ENCODE measurements around the gene C4B. TPM values are rescaled to one million over a fixed set of nuclear protein-coding genes. Genes with fewer than 3 reads are reported as not detected.

C4B gene
- total RNA-seq, 2 experiments from 2014 or later: 3.0 to 4.0 TPM

DNA sequence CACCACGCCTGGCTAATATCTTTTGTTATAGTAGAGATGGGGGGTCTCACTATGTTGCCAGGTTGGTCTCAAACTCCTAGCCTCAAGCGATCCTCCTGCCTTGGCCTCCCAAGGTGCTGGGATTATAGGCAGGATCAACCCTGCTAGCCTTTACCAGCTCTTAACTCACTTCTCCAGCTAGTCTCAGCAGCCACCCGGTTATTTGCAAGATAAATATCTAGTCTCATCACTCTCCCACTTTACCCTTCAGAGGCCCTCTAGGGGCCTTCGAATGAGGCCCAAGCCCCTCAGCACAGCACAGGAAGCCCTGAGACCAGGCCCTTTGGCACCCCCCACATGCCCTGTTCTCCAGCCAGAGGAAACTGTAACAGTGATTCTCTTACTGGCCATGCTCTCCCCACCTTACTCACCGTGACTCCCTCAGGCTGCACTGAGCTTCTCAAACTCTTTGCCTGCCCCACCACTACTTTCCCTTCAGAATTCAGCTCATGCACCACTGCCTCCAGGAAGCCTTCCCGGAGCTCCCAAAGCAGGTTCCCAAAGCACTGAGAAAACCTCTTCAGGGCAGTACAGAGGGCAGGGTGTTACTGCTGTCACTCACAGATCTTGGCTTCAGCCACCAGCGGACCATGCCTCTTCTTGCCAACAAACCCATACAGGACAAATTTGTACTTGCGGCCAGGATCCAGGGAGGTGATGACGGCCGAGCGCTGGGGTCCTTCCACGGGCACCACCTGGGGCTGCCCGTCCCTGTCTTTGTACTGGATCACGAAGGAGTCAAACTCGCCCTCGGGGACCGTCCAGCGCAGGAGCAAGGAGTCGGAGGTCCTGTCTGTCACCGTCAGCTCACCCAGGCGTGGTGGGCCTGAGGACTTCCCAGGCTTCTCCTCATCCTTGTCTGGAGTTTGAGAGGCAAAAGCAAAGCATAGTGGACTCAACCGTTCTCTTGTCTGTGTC, 69.5 kb downstream of the C4B start:
- peaks cover 17 to 18% of the 10 kb centered on the region in 2 experiments for H3K27me3 ChIP-seq (ENCODE audit: control insufficient read depth in 1 of 2, insufficient read depth in 2 of 2, low read length in 2 of 2)
- ChIA-PET CTCF (no interaction called here), POLR2A (no interaction called here)
- peaks cover 12% of the 10 kb centered on the region for H3K4me1 ChIP-seq (ENCODE audit: insufficient read depth, low read length)
- H3K9me3 Mint-ChIP-seq: no peaks in the 10 kb centered on the region
- TF ChIP-seq, protein P1, sequence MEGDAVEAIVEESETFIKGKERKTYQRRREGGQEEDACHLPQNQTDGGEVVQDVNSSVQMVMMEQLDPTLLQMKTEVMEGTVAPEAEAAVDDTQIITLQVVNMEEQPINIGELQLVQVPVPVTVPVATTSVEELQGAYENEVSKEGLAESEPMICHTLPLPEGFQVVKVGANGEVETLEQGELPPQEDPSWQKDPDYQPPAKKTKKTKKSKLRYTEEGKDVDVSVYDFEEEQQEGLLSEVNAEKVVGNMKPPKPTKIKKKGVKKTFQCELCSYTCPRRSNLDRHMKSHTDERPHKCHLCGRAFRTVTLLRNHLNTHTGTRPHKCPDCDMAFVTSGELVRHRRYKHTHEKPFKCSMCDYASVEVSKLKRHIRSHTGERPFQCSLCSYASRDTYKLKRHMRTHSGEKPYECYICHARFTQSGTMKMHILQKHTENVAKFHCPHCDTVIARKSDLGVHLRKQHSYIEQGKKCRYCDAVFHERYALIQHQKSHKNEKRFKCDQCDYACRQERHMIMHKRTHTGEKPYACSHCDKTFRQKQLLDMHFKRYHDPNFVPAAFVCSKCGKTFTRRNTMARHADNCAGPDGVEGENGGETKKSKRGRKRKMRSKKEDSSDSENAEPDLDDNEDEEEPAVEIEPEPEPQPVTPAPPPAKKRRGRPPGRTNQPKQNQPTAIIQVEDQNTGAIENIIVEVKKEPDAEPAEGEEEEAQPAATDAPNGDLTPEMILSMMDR (IDR thresholded peaks at IDR 0.05): no peak
- no peaks in the 10 kb centered on the region for H3K36me3 Mint-ChIP-seq (ENCODE audit: low read depth)
- H3K4me1 Mint-ChIP-seq (ENCODE audit: low read depth): peaks cover 6% of the 10 kb centered on the region
- intact Hi-C loops (cut with DNase I, micrococcal nuclease): no loop called here
- no peak overlapping the region for H3K27ac Mint-ChIP-seq
- no peaks in the 10 kb centered on the region for H3K36me3 ChIP-seq (ENCODE audit: insufficient read depth, low read length)
- no peaks in the 10 kb centered on the region for H3K9me3 ChIP-seq (ENCODE audit: control insufficient read depth in 1 of 2, insufficient read depth in 1 of 2, low read length in 2 of 2)
- no peak overlapping the region for H3K27ac ChIP-seq (ENCODE audit: low read depth in 1 of 2, low read length in 2 of 2)
- H3K27me3 Mint-ChIP-seq: peaks cover 30% of the 10 kb centered on the region
- no peak overlapping the region for H3K4me3 Mint-ChIP-seq
- DNase-seq: no peak
- H3K4me3 ChIP-seq (ENCODE audit: low read length): no peak overlapping the region
- no peak for ATAC-seq (ENCODE audit: poor library complexity)

DNA sequence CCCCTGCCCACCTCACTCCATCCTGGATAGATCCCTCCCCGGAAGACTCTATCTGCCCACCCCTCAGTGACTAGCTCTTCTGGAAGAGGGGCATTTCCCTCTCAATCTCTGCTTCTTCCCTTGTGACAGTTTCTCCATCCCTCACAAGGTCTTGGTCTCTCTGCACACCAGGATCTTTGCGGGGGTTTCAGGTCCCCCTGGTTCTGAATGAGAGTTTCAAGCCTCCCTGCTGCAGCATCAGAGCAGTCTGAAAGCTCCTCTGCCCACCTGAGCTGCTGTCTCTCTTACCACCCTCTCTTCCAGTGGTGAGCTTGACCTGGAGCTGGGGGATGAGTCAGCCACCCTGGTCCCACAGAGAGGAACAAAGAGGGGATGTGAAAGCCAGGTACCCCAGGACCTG, 70.2 kb downstream of the C4B start:
- TF ChIP-seq, protein P1 (IDR thresholded peaks at IDR 0.05): no peak
- Mint-ChIP-seq H3K4me1 (ENCODE audit: low read depth) (peaks cover 6% of the 10 kb centered on the region), H3K4me3 (no peak overlapping the region), H3K36me3 (ENCODE audit: low read depth) (no peaks in the 10 kb centered on the region), H3K27ac (no peak overlapping the region), H3K9me3 (no peaks in the 10 kb centered on the region), H3K27me3 (peaks cover 30% of the 10 kb centered on the region)
- CTCF ChIA-PET: no interaction called here
- peaks cover 12% of the 10 kb centered on the region for H3K4me1 ChIP-seq (ENCODE audit: insufficient read depth, low read length)
- DNase-seq (no peak), ATAC-seq (ENCODE audit: poor library complexity) (no peak)
- H3K9me3 ChIP-seq (ENCODE audit: control insufficient read depth in 1 of 2, insufficient read depth in 1 of 2, low read length in 2 of 2): no peaks in the 10 kb centered on the region
- POLR2A ChIA-PET: no interaction called here
- intact Hi-C loops (cut with DNase I, micrococcal nuclease): no loop called here
- H3K4me3 ChIP-seq (ENCODE audit: low read length): no peak overlapping the region
- peaks cover 17 to 18% of the 10 kb centered on the region in 2 experiments for H3K27me3 ChIP-seq (ENCODE audit: control insufficient read depth in 1 of 2, insufficient read depth in 2 of 2, low read length in 2 of 2)
- H3K36me3 ChIP-seq (ENCODE audit: insufficient read depth, low read length): no peaks in the 10 kb centered on the region
- no peak overlapping the region for H3K27ac ChIP-seq (ENCODE audit: low read depth in 1 of 2, low read length in 2 of 2)

Other genes with a start within 250 kb of the C4B start
- 1 to 10 TPM; 1.7 TPM for gene VWA7, start 237.5 kb upstream of the C4B start, total RNA-seq
- 10 to 100 TPM; 43.9 to 44.2 TPM for gene VARS1, start 219.0 kb upstream of the C4B start, total RNA-seq
- gene LSM2, start 207.8 kb upstream of the C4B start, total RNA-seq: 10 to 100 TPM; 12.6 to 13.7 TPM
- gene HSPA1L, start 199.5 kb upstream of the C4B start, total RNA-seq: 1 to 10 TPM; 1.7 to 1.8 TPM
- gene HSPA1A, start 199.3 kb upstream of the C4B start, total RNA-seq: 1 to 10 TPM; 8.1 to 9.8 TPM
- gene HSPA1B, start 187.1 kb upstream of the C4B start, total RNA-seq: 1 to 10 TPM; 8.3 to 9.8 TPM
- 10 to 100 TPM; 19.7 to 21.1 TPM for gene NEU1, start 152.0 kb upstream of the C4B start, total RNA-seq
- under 1 TPM in 1 of 2 experiments, not detected in 1; 0.20 TPM for gene SLC44A4, start 135.8 kb upstream of the C4B start, total RNA-seq
- gene EHMT2, start 117.1 kb upstream of the C4B start, total RNA-seq: 10 to 100 TPM; 36.3 to 36.6 TPM
- gene ZBTB12, start 112.7 kb upstream of the C4B start, total RNA-seq: under 1 TPM; 0.28 to 0.33 TPM
- gene C2, start 87.1 kb upstream of the C4B start, total RNA-seq: 1 to 10 TPM; 1.4 to 2.3 TPM
- gene CFB, start 68.7 kb upstream of the C4B start, total RNA-seq: 1 to 10 TPM; 1.5 to 2.2 TPM
- 10 to 100 TPM; 53.8 to 58.2 TPM for gene NELFE, start 55.8 kb upstream of the C4B start, total RNA-seq
- gene SKIC2, start 55.6 kb upstream of the C4B start, total RNA-seq: 100 to 1,000 TPM; 133 to 141 TPM
- gene DXO, start 42.7 kb upstream of the C4B start, total RNA-seq: 10 to 100 TPM; 30.0 to 31.1 TPM
- gene C4A, start 32.7 kb upstream of the C4B start, total RNA-seq: 1 to 10 TPM; 4.2 TPM
- gene CYP21A2, start 23.6 kb downstream of the C4B start, total RNA-seq: under 1 TPM; 0.17 to 0.36 TPM
- 1 to 10 TPM; 8.3 to 9.0 TPM for gene TNXB, start 94.5 kb downstream of the C4B start, total RNA-seq
- gene ATF6B, start 113.5 kb downstream of the C4B start, total RNA-seq: 10 to 100 TPM; 72.2 to 75.6 TPM
- gene FKBPL, start 115.5 kb downstream of the C4B start, total RNA-seq: under 1 TPM; 0.66 to 0.73 TPM
- 1 to 10 TPM; 2.6 to 3.2 TPM for gene PRRT1, start 137.1 kb downstream of the C4B start, total RNA-seq
- gene PPT2, start 139.3 kb downstream of the C4B start, total RNA-seq: 1 to 10 TPM; 8.7 to 8.9 TPM
- 10 to 100 TPM; 13.1 to 13.8 TPM for gene EGFL8, start 149.8 kb downstream of the C4B start, total RNA-seq
- 10 to 100 TPM; 13.2 to 13.3 TPM for gene AGPAT1, start 161.3 kb downstream of the C4B start, total RNA-seq
- gene RNF5, start 163.6 kb downstream of the C4B start, total RNA-seq: 1 to 10 TPM; 9.6 to 9.9 TPM
- gene AGER, start 169.5 kb downstream of the C4B start, total RNA-seq: 10 to 100 TPM; 23.5 to 27.0 TPM
- gene PBX2, start 175.4 kb downstream of the C4B start, total RNA-seq: 10 to 100 TPM; 62.0 to 65.6 TPM
- gene GPSM3, start 177.8 kb downstream of the C4B start, total RNA-seq: 100 to 1,000 TPM; 190 to 202 TPM
- under 1 TPM; 0.47 to 0.53 TPM for gene NOTCH4, start 209.3 kb downstream of the C4B start, total RNA-seq